ENCODE results near the gene ZNF787. TPM values are rescaled to one million over a fixed set of nuclear protein-coding genes. Genes with fewer than 3 reads are reported as not detected.
A peak's percentile ranks its signal among the peaks of the same experiment; 100 is the strongest.

ZNF787 gene
- total and polyA plus RNA-seq, 2 donors (not counting 3 experiments of a cell fraction or from before 2014, with no cell fraction given), result 11.6 to 32.7 TPM

- no TSS peak for BruUV-seq (replicated peaks)
- dilution Hi-C loops (cut with MboI; ENCODE audit: extremely low pct_ligation_motif_present, low sequenced_read_pairs), result no loop called here
Measured at GRCh38 chr19:56140583-56141416, 19.7 kb upstream of the ZNF787 start, which contains the start of gene ZNF444. ZNF444 (plus strand) TSS chr19:56141287; CDS start chr19:56146912, 5,625 bp downstream.

More at GRCh38 chr19:56140583-56141416, 19.7 kb upstream of the ZNF787 start, which contains the start of gene ZNF444:
- POLR2A ChIA-PET, result interaction anchor here (0.6 to 1.5 kb wide), 3 partner anchors 13 to 448 kb away, joined by 3 to 10 read pairs (median 3); no protein-coding TSS in a partner anchor
- H2AFZ ChIP-seq (ENCODE audit: low read depth, low read length), result peak within 1 kb of the TSS; percentile 93
- H3K27ac ChIP-seq (ENCODE audit: insufficient read depth, low read depth, low read length), result peak within 1 kb of the TSS; percentile 61
- no peaks in the 10 kb centered on the region for H3K27me3 ChIP-seq (ENCODE audit: control insufficient read depth in 2 of 2, insufficient read depth in 2 of 2, low read length in 2 of 2)
- CTCF ChIA-PET, result interaction anchor here (0.8 to 3.1 kb wide), 10 partner anchors 9 to 192 kb away, joined by 3 to 18 read pairs (median 6); partner anchors contain the start of gene ZNF787
- peak within 1 kb of the TSS; percentile 53 for H3K9ac ChIP-seq (replicated peaks; ENCODE audit: extremely low read depth, insufficient read depth, low read length)
- H3K4me2 ChIP-seq (ENCODE audit: insufficient read depth, low read length), result peak within 1 kb of the TSS; percentile 86
- DNase-seq (ENCODE audit: low read depth, low spot score) (peak; percentile 100), FAIRE-seq (peak; percentile 99)
- no peaks in the 10 kb centered on the region for H4K20me1 ChIP-seq (replicated peaks; ENCODE audit: control insufficient read depth, extremely low read depth, insufficient read depth, low read length)
- peaks cover 22% of the 10 kb centered on the region for H3K79me2 ChIP-seq (ENCODE audit: control insufficient read depth, insufficient read depth, low read length)
- peaks cover 10% of the 10 kb centered on the region for H3K4me1 ChIP-seq (ENCODE audit: control insufficient read depth, extremely low read depth, insufficient read depth, low read length)
- TF ChIP-seq MAX (IDR thresholded peaks at IDR 0.05; ENCODE audit: insufficient read depth, insufficient read length) (peak; percentile 16), POLR2A (IDR thresholded peaks at IDR 0.05; ENCODE audit: low read depth, low read length) (peak; percentile 59), CTCF (IDR thresholded peaks at IDR 0.05; ENCODE audit: extremely low read depth in 1 of 2, insufficient read depth in 1 of 2, low read depth in 1 of 2, low read length in 2 of 2) (no peak)
- no peaks in the 10 kb centered on the region for H3K9me1 ChIP-seq (replicated peaks; ENCODE audit: control insufficient read depth, extremely low read depth, insufficient read depth, low read length)
- no peaks in the 10 kb centered on the region for H3K9me3 ChIP-seq (replicated peaks; ENCODE audit: control insufficient read depth, insufficient read depth, low read length)
- H3K4me3 ChIP-seq (replicated peaks in 1 of 3; ENCODE audit: insufficient read depth in 1 of 3, low read depth in 1 of 3, low read length in 3 of 3), result peak within 1 kb of the TSS; percentile 57 to 73 (median 70)
- intact Hi-C loops (cut with micrococcal nuclease), result loop anchor here (1.0 to 2.0 kb wide), 5 partner anchors 13 to 175 kb away; partner anchors contain the start of gene ZNF787
- no peaks in the 10 kb centered on the region for H3K36me3 ChIP-seq (ENCODE audit: control insufficient read depth in 2 of 2, extremely low read depth in 1 of 2, insufficient read depth in 2 of 2, low read length in 2 of 2)

All from endothelial cell of umbilical vein (primary cell).